ENCODE data around the gene HOXA7.

Gene HOXA7

GRCh38 chr7:27132978-27133377 is 23.5 kb downstream of the HOXA7 start:
- TF ChIP-seq POLR2A (IDR thresholded peaks at IDR 0.05; ENCODE audit: low read depth, low read length) = no peak
- no peak for DNase-seq (ENCODE audit: insufficient read length, low spot score)
- FAIRE-seq = no peak

GRCh38 chr7:27132214-27132613 is 24.3 kb downstream of the HOXA7 start:
- no peak for DNase-seq (ENCODE audit: insufficient read length, low spot score)
- no peak for TF ChIP-seq POLR2A (IDR thresholded peaks at IDR 0.05; ENCODE audit: low read depth, low read length)
- FAIRE-seq = no peak

- FAIRE-seq = no peak
- no peak for DNase-seq (ENCODE audit: insufficient read length, low spot score)
- TF ChIP-seq POLR2A (IDR thresholded peaks at IDR 0.05; ENCODE audit: low read depth, low read length) = no peak
Measured at GRCh38 chr7:27131390-27131819, 25.1 kb downstream of the HOXA7 start.

GRCh38 chr7:27130540-27131389 is 25.7 kb downstream of the HOXA7 start, which contains the start of gene HOXA4:
Gene HOXA4, minus strand, starts transcription at chr7:27130757. Its CDS starts 24 bp downstream, at chr7:27130733.
- DNase-seq (ENCODE audit: insufficient read length, low spot score) (peak; percentile 98), FAIRE-seq (no peak)
- peak; percentile 88 for TF ChIP-seq POLR2A (IDR thresholded peaks at IDR 0.05; ENCODE audit: low read depth, low read length)

GRCh38 chr7:27129729-27130539 is 26.5 kb downstream of the HOXA7 start:
- FAIRE-seq (no peak), DNase-seq (ENCODE audit: insufficient read length, low spot score) (peak; percentile 63)

GRCh38 chr7:27128776-27129728 is 27.4 kb downstream of the HOXA7 start:
- FAIRE-seq (no peak), DNase-seq (ENCODE audit: insufficient read length, low spot score) (no peak)
- TF ChIP-seq POLR2A (IDR thresholded peaks at IDR 0.05; ENCODE audit: low read depth, low read length) = no peak

More at GRCh38 chr7:27129729-27130539, 26.5 kb downstream of the HOXA7 start:
- peak; percentile 37 for TF ChIP-seq POLR2A (IDR thresholded peaks at IDR 0.05; ENCODE audit: low read depth, low read length)

- DNase-seq (ENCODE audit: insufficient read length, low spot score) (no peak), FAIRE-seq (no peak)
- TF ChIP-seq POLR2A (IDR thresholded peaks at IDR 0.05; ENCODE audit: low read depth, low read length) = no peak
Measured at GRCh38 chr7:27128034-27128433, 28.4 kb downstream of the HOXA7 start.

GRCh38 chr7:27126596-27127327 is 29.7 kb downstream of the HOXA7 start:
- TF ChIP-seq POLR2A (IDR thresholded peaks at IDR 0.05; ENCODE audit: low read depth, low read length) = no peak
- no peak for FAIRE-seq
- no peak for DNase-seq (ENCODE audit: insufficient read length, low spot score)

GRCh38 chr7:27125986-27126394 is 30.5 kb downstream of the HOXA7 start:
- DNase-seq (ENCODE audit: insufficient read length, low spot score) = no peak
- TF ChIP-seq POLR2A (IDR thresholded peaks at IDR 0.05; ENCODE audit: low read depth, low read length) = no peak
- FAIRE-seq = no peak

- TF ChIP-seq POLR2A (IDR thresholded peaks at IDR 0.05; ENCODE audit: low read depth, low read length) = no peak
- DNase-seq (ENCODE audit: insufficient read length, low spot score) = no peak
- no peak for FAIRE-seq
Measured at GRCh38 chr7:27124902-27125689, 31.4 kb downstream of the HOXA7 start.

- DNase-seq (ENCODE audit: insufficient read length, low spot score) (peak; percentile 98), FAIRE-seq (peak; percentile 23)
- TF ChIP-seq POLR2A (IDR thresholded peaks at IDR 0.05; ENCODE audit: low read depth, low read length) = no peak
Measured at GRCh38 chr7:27124096-27124901, 32.2 kb downstream of the HOXA7 start.

All from H54 (cell line).